HFF-Myc (cell line): ENCODE results near the gene AHI1.

Experiments
- DNase-seq: peaks from one replicate; pipeline ENCODE4 v3.0.0-alpha.2; 2011; ENCODE audit warnings: low read depth; ENCODE audit errors: extremely low read depth
- H3K4me3 ChIP-seq: replicated peaks from 2 replicates; pipeline ENCODE4 v1.5.1; 2011; ENCODE audit warnings: low read depth, mild to moderate bottlenecking, control low read depth, low read length
- TF ChIP-seq, protein P1 (sequence below): IDR thresholded peaks from 2 replicates; pipeline ENCODE4 v1.5.1; 2012; ENCODE audit warnings: mild to moderate bottlenecking, low read depth, low read length, control low read depth; ENCODE audit errors: missing control alignments

The AHI1 gene

DNA sequence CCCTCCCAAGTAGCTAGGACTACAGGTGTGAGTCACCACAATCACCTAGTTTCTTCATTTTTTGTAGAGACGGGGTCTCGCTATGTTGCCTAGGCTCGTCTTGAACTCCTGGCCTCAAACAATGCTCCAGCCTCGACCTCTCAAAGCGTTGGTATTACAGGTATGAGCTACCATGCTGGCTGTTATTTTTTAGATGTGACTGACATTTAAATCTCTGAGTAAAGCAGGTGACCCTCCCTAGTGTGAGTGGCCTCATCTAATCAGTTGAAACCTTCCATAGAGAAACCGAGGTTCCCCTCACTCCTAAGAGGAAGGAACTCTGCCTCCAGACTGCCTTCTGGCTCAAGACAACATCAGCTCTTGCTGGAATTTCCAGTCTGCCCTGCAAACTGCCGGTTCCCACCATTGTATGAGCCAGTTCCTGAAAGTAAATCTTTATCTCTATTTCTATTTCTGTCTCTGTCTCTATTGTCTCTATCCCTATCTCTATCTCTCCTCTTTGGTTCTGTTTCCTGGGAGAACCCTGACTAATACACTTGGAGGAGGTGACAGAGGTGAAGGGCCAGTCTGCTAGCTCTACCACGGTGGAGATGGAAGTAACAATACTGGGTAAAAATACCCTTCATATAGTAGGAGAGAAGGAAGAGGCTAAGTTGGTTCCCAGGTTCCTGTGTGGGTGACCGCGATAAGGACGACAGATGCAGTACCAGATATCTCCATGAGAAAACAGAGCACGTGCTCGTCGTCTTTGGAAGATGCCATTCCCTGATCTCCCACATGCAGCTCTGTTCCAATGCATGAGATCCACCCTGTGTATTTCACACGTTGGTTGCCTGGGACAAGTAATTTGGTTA, 235.4 kb downstream of the AHI1 start:
- DNase-seq = no peak
- TF ChIP-seq, protein P1, sequence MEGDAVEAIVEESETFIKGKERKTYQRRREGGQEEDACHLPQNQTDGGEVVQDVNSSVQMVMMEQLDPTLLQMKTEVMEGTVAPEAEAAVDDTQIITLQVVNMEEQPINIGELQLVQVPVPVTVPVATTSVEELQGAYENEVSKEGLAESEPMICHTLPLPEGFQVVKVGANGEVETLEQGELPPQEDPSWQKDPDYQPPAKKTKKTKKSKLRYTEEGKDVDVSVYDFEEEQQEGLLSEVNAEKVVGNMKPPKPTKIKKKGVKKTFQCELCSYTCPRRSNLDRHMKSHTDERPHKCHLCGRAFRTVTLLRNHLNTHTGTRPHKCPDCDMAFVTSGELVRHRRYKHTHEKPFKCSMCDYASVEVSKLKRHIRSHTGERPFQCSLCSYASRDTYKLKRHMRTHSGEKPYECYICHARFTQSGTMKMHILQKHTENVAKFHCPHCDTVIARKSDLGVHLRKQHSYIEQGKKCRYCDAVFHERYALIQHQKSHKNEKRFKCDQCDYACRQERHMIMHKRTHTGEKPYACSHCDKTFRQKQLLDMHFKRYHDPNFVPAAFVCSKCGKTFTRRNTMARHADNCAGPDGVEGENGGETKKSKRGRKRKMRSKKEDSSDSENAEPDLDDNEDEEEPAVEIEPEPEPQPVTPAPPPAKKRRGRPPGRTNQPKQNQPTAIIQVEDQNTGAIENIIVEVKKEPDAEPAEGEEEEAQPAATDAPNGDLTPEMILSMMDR = no peak
- no peak overlapping the region for H3K4me3 ChIP-seq

DNA sequence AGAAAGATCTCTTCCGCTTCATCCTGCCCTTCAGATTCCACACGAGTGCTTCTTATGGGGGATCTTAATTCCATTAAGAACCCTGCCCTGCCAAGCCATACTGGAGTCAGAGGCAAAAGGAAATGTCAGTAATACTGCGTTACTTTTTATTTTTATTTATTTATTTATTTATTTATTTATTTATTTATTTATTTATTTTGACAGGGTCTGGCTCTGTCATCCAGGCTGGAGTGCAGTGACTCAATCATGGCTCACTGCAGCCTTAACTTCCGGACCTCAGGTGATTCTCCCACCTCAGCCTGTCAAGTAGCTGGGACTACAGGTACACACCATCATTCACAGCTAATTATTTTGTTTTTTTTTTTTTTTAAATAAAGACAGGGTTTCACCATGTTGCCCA, 236.9 kb downstream of the AHI1 start:
- TF ChIP-seq, protein P1 = no peak
- H3K4me3 ChIP-seq = no peak overlapping the region
- no peak for DNase-seq

DNA sequence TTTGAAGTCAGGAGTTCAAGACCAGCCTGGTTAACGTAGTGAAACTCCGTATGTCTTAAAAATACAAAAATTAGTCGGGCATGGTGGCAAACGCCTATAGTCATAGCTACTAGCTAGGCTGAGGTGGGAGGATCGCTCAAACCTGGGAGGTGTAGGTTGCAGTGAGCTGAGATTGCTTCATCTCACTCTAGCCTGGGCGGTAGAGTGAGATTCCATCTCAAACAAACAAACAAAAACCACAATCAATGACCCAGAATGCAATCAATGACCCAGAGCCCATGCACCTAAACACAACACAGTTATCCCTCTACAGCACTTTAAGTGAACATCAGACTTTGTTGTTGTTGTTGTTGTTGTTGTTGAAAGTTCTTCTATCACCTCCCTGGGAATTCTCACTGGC, 238.6 kb downstream of the AHI1 start:
- no peak for DNase-seq
- H3K4me3 ChIP-seq = no peak overlapping the region
- TF ChIP-seq, protein P1 = no peak

DNA sequence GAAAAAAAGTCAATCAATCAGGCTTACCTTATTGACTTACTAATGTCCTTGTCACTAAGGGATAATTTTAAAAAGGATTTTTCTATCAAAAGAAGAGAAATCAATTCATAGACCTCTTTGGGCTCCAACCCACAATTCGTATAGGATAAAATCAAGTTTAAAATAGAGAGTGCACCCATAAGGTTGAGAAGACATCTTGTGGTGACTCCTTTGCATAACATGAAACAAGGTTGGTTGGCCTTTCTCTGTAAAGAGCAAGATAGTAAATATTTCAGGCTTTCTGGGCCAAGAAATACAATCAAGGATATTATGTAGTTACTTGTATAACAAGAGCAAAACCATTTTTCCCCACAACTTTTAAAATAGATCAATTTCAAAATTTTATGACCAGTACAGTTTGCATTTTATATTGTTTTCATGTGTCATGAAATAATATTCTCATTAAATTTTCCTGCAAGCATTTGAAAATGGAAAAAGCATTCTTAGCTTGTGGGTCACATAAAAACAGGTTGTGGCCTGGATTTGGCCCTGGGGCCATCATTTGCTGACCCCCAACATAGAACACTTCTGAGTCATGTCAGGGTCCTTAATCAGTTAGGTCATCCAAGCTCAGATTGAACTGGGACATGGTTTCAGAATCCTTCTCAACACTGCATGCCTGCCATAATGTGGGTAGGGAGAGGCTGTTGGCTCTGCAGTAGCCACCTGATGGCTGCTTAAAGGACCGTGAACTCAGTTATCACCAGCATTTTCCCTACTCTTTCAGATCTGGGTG, 239.7 kb downstream of the AHI1 start:
- H3K4me3 ChIP-seq = no peak overlapping the region
- no peak for DNase-seq
- TF ChIP-seq, protein P1 = no peak

DNA sequence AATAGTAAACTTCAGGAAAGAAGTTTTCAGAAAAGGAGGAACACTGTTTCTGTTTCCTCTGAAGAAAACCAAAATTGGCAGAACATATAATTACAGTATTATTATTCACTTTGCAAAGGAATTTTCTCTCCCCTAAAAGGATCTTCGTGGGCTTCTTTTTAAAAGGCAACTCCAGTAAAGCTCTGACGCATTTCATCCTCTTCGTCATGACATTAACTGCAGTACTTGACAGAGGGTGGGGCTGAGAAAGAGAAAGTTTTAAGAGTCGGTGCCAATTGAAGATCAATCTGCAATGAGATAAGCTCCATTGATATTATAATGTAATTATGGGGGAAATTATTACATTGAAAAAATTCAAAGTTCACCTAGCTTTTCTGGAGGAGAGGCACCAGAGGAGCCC, 240.7 kb downstream of the AHI1 start:
- no peak overlapping the region for H3K4me3 ChIP-seq
- DNase-seq = no peak
- TF ChIP-seq, protein P1 = no peak

DNA sequence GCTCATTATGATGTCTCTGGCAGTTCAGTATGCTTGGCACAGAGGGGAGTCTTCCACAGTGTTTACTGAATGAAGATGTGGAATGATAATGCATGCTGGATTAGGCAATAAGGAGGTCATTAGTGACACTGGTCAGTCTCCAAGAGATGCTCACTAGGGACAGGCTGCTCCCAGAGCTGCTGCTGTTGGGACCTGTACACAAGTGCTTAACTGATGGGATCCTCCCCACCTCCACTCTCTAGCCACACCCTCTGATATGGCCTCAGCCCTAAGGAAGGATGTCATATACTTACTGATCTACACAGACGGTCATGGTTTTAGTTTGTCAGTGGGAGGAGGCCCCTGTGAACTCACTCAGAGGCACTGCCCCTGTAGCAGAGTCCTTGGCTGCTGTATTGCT, 243.1 kb downstream of the AHI1 start:
- no peak for DNase-seq

More for the DNA sequence above, 243.1 kb downstream of the AHI1 start:
- TF ChIP-seq, protein P1 = no peak
- H3K4me3 ChIP-seq = no peak overlapping the region
